ENCODE results near the gene ELAC2.
A peak's percentile ranks its signal among the peaks of the same experiment; 100 is the strongest.

DNA sequence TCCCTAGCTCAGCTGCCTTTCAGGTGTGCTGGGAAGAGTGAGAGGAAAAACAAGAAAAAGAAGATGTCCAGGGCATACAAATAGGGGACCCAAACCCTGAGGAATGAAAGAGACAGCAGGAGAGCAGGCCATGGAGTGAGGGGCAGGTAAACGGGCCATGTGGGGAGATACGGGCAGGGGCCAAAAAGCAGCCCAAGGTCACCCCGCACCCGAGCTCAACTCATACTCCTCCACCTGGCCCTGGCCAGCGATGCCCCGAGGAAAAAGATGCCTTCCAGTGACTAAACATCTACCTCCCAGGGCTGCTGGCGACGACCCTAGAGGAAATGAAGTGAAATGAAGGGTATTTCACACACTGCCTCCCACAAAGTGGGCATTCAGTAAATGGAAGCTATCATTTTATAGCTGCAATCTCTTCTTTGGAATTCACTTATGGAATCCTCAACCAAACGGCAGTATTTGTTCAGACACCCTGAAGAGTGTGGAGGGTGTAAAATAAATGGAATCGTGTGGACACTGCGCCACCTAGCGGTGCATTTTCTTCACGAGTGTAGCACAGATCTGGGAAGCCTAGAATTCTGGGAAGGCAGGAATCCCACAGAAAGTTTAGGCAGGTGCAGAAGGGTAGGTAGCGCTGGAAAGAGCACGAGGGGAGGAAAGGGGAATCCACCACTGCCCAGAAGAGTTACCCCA is 14.9 kb downstream of the ELAC2 start:
- no peak for TF ChIP-seq EP300 (conservative IDR thresholded peaks at IDR 0.05; ENCODE audit: poor library complexity, severe bottlenecking)
- TF ChIP-seq CTCF (IDR thresholded peaks at IDR 0.05; ENCODE audit: poor library complexity, severe bottlenecking), result peak; percentile 94
- TF ChIP-seq EZH2 (IDR thresholded peaks at IDR 0.05; ENCODE audit: borderline replicate concordance, insufficient read depth, low read length, poor library complexity, severe bottlenecking), result no peak
